H9 (cell line): ENCODE measurements around the gene NOA1. TPM values are rescaled to one million over a fixed set of nuclear protein-coding genes. Genes with fewer than 3 reads are reported as not detected.

Source experiments
- DNase-seq: peaks from one replicate; pipeline ENCODE4 v3.0.0-alpha.2; 2017
- H2AFZ ChIP-seq: one replicate; pipeline ENCODE4 v1.6.1; 2013; ENCODE audit warnings: mild to moderate bottlenecking, low read length, control low read depth, moderate library complexity
- H2AK5ac ChIP-seq: 2 replicates; pipeline ENCODE4 v1.6.1; 2013; ENCODE audit warnings: low read length, control low read depth, mixed read lengths; ENCODE audit not compliant: insufficient read length
- H2BK120ac ChIP-seq: one replicate; pipeline ENCODE4 v1.6.1; 2013; ENCODE audit warnings: low read depth, mild to moderate bottlenecking, low read length, control low read depth, inconsistent platforms; ENCODE audit not compliant: poor library complexity, severe bottlenecking
- H2BK12ac ChIP-seq: 2 replicates; pipeline ENCODE4 v1.6.1; 2013; ENCODE audit warnings: low read length, control low read depth, mixed read lengths, low read depth; ENCODE audit not compliant: insufficient read length
- H2BK15ac ChIP-seq: 2 replicates; pipeline ENCODE4 v1.6.1; 2013; ENCODE audit warnings: low read depth, low read length, control low read depth
- H2BK20ac ChIP-seq: one replicate; pipeline ENCODE4 v1.6.1; 2013; ENCODE audit warnings: low read depth, mild to moderate bottlenecking, low read length, control low read depth, inconsistent platforms; ENCODE audit not compliant: poor library complexity, severe bottlenecking
- H2BK5ac ChIP-seq: 2 replicates; pipeline ENCODE4 v1.6.1; 2013; ENCODE audit warnings: low read length, control low read depth, mixed read lengths; ENCODE audit not compliant: insufficient read length
- H3K14ac ChIP-seq: 2 replicates; pipeline ENCODE4 v1.6.1; 2013; ENCODE audit warnings: low read length, control low read depth; ENCODE audit not compliant: insufficient read depth
- H3K18ac ChIP-seq: 2 replicates; pipeline ENCODE4 v1.6.1; 2013; ENCODE audit warnings: low read depth, mild to moderate bottlenecking, mixed read lengths, low read length, control low read depth; ENCODE audit not compliant: insufficient read length
- H3K23ac ChIP-seq: 2 replicates; pipeline ENCODE4 v1.6.1; 2013; ENCODE audit warnings: low read length, control low read depth, mixed read lengths, low read depth; ENCODE audit not compliant: insufficient read length
- H3K23me2 ChIP-seq: 2 replicates; pipeline ENCODE4 v1.6.1; 2013; ENCODE audit warnings: low read depth, mild to moderate bottlenecking, mixed read lengths, low read length, control low read depth; ENCODE audit not compliant: insufficient read length, poor library complexity, severe bottlenecking
- H3K27ac ChIP-seq: 2 replicates; pipeline ENCODE4 v1.5.1; 2013; ENCODE audit warnings: low read length, control low read depth, mixed read lengths, low read depth; ENCODE audit not compliant: insufficient read length
- H3K27me3 ChIP-seq: 2 replicates; pipeline ENCODE4 v1.6.1; 2013; ENCODE audit warnings: low read length, control low read depth, inconsistent platforms; ENCODE audit not compliant: insufficient read depth
- H3K4ac ChIP-seq: 2 replicates; pipeline ENCODE4 v1.6.1; 2013; ENCODE audit warnings: low read depth, mild to moderate bottlenecking, control low read depth, inconsistent platforms, low read length, moderate library complexity
- H3K4me1 ChIP-seq: 2 replicates; pipeline ENCODE4 v1.6.1; 2013; ENCODE audit warnings: low read length, control low read depth, inconsistent platforms; ENCODE audit not compliant: insufficient read depth
- H3K4me2 ChIP-seq: 2 replicates; pipeline ENCODE4 v1.6.1; 2013; ENCODE audit warnings: low read length, control low read depth, mixed read lengths; ENCODE audit not compliant: insufficient read length, insufficient read depth
- H3K56ac ChIP-seq: 2 replicates; pipeline ENCODE4 v1.6.1; 2013; ENCODE audit warnings: low read depth, mild to moderate bottlenecking, mixed read lengths, low read length, control low read depth; ENCODE audit not compliant: insufficient read length
- H3K79me1 ChIP-seq: 2 replicates; pipeline ENCODE4 v1.6.1; 2013; ENCODE audit warnings: low read depth, mild to moderate bottlenecking, moderate library complexity, low read length, control low read depth, inconsistent platforms; ENCODE audit not compliant: insufficient read depth, poor library complexity, severe bottlenecking
- H3K79me2 ChIP-seq: 2 replicates; pipeline ENCODE4 v1.6.1; 2013; ENCODE audit warnings: low read length, control low read depth, inconsistent platforms; ENCODE audit not compliant: insufficient read depth
- H3K9ac ChIP-seq: 2 replicates; pipeline ENCODE4 v1.6.1; 2013; ENCODE audit warnings: low read length, control low read depth, mixed read lengths; ENCODE audit not compliant: insufficient read length; ENCODE audit errors: extremely low read depth
- H3K9me3 ChIP-seq: one replicate; pipeline ENCODE4 v1.6.1; 2013; ENCODE audit warnings: low read depth, low read length, inconsistent platforms; ENCODE audit not compliant: control insufficient read depth
- H3T11ph ChIP-seq: one replicate; pipeline ENCODE4 v1.6.1; 2013; ENCODE audit warnings: mild to moderate bottlenecking, low read length, control low read depth, inconsistent platforms
- H4K20me1 ChIP-seq: one replicate; pipeline ENCODE4 v1.6.1; 2013; ENCODE audit not compliant: control insufficient read depth, insufficient read length, insufficient read depth
- H4K5ac ChIP-seq: 2 replicates; pipeline ENCODE4 v1.6.1; 2013; ENCODE audit warnings: low read depth, mild to moderate bottlenecking, mixed read lengths, low read length, control low read depth; ENCODE audit not compliant: insufficient read length
- H4K8ac ChIP-seq: replicated peaks from 2 replicates; pipeline ENCODE4 v1.6.1; 2013; ENCODE audit warnings: low read length, control low read depth, mixed read lengths, low read depth; ENCODE audit not compliant: insufficient read length
- H4K91ac ChIP-seq: 2 replicates; pipeline ENCODE4 v1.6.1; 2013; ENCODE audit warnings: low read depth, mild to moderate bottlenecking, moderate library complexity, mixed read lengths, low read length, control low read depth; ENCODE audit not compliant: insufficient read length
- H3K27ac Mint-ChIP-seq, 3 experiments: 2 replicates in 2 of 3; 3 replicates in 1 of 3; pipeline ENCODE4 v1.8.0; 2020 to 2021; ENCODE audit warnings: mixed read lengths in 3 of 3, mild to moderate bottlenecking in 1 of 3, moderate library complexity in 1 of 3
- H3K27me3 Mint-ChIP-seq: 2 replicates; pipeline ENCODE4 v1.8.0; 2021; ENCODE audit warnings: low read depth, mild to moderate bottlenecking, moderate library complexity, mixed read lengths
- H3K36me3 Mint-ChIP-seq, 3 experiments: 2 replicates in 2 of 3; 3 replicates in 1 of 3; pipeline ENCODE4 v1.8.0; 2020 to 2021; ENCODE audit warnings: low read depth in 3 of 3, mixed read lengths in 3 of 3; ENCODE audit not compliant: insufficient read depth in 1 of 3
- H3K4me1 Mint-ChIP-seq, 2 experiments: 2 replicates each; pipeline ENCODE4 v1.8.0; 2020; ENCODE audit warnings: mixed read lengths in 2 of 2
- H3K4me3 Mint-ChIP-seq, 2 experiments: 2 replicates in 1 of 2; 3 replicates in 1 of 2; pipeline ENCODE4 v1.8.0; 2020 to 2021; ENCODE audit warnings: mild to moderate bottlenecking in 2 of 2, mixed read lengths in 2 of 2, moderate library complexity in 1 of 2
- H3K9me3 Mint-ChIP-seq, 2 experiments: 2 replicates in 1 of 2; 3 replicates in 1 of 2; pipeline ENCODE4 v1.8.0; 2020; ENCODE audit warnings: mild to moderate bottlenecking in 2 of 2, mixed read lengths in 2 of 2, moderate library complexity in 1 of 2
- WGBS: extraction: QIAGEN DNeasy Blood & Tissue Kit; methylation state at CpG from one replicate; pipeline ENCODE4 v1.1.7; 2013; ENCODE audit warnings: missing lambda C conversion rate, low lambda C conversion rate, mixed read lengths; ENCODE audit not compliant: insufficient read length; ENCODE audit errors: extremely low coverage; 5-methylcytosine and 5-hydroxymethylcytosine counted together
- total RNA-seq: library from RNA; stranded (reverse); gene quantifications from 2 replicates; pipeline ENCODE4 v1.2.1, GENCODE V29; 2021
- TF ChIP-seq, protein P1 (sequence below): fragments of 200-600 bp; sonication (generic); conservative IDR thresholded peaks from 3 replicates; pipeline ENCODE4 v1.8.0; 2021; ENCODE audit warnings: antibody characterized with exemption, mild to moderate bottlenecking

NOA1 gene
- total RNA-seq, 1 experiment from 2014 or later, result 22.8 TPM

DNA sequence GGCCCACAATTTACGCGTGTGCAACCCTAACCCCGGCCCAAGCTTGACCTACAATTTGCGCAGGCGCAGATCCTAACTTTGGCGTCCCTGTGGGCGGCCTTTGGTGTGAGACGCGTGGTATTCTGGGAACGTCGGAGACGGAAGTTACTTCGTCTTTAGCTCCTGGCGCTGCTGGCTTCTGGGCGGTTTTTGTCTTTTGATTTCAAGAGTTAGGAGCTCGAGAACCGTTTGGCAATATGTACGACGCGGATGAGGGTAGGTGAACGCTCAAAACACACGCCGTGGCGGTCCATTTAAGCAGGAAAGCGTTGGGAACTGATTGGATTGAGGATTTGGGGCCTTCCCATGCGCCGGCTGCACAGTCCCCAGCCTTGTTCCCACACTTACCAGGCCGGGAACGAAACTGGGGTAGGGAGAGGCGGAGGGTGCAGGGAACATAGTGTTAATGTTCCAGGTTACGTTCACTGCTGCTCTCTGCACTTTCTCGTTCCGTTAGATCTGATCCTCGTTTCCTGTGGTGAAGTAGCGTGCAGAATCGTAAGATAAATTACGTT is 1.4 kb upstream of the NOA1 start, which contains the start of gene POLR2B:
Gene POLR2B, plus strand, starts transcription at position 147 of the 554 bp plus-strand sequence. Its CDS starts 90 bp downstream, at position 237.
- H3K79me2 ChIP-seq, result peaks cover 48% of the 10 kb centered on the region; the same call in 1 of the 2 replicates
- H3K4me2 ChIP-seq, result peak within 1 kb of the TSS; percentile 92
- no CpG with 5 or more reads among the region's 37 CpGs for WGBS
- peak within 1 kb of the TSS; percentile 98 to 100 (median 99) for H3K27ac Mint-ChIP-seq
- H2AFZ ChIP-seq, result no peak within 1 kb of the TSS
- H3K23ac ChIP-seq, result no peak within 1 kb of the TSS
- H3K27ac ChIP-seq, result peak within 1 kb of the TSS; percentile 64
- H3K56ac ChIP-seq, result no peak within 1 kb of the TSS
- no peak within 1 kb of the TSS for H2AK5ac ChIP-seq
- no peak within 1 kb of the TSS for H3T11ph ChIP-seq
- H3K27me3 ChIP-seq, result no peaks in the 10 kb centered on the region
- no peaks in the 10 kb centered on the region for H3K9me3 ChIP-seq
- no peak within 1 kb of the TSS for H2BK15ac ChIP-seq
- H3K18ac ChIP-seq, result peak within 1 kb of the TSS; percentile 77
- H3K4me3 Mint-ChIP-seq, result peak within 1 kb of the TSS; percentile 100
- H4K5ac ChIP-seq, result peak within 1 kb of the TSS; percentile 15
- peaks cover 5 to 16% (median 11%) of the 10 kb centered on the region in 3 experiments for H3K36me3 Mint-ChIP-seq
- no peaks in the 10 kb centered on the region for H4K20me1 ChIP-seq
- peak; percentile 97 for DNase-seq
- H3K4ac ChIP-seq, result no peak within 1 kb of the TSS
- no peak within 1 kb of the TSS for H2BK12ac ChIP-seq
- H3K9me3 Mint-ChIP-seq, result no peaks in the 10 kb centered on the region; a peak in 2 of 5 replicates
- H3K27me3 Mint-ChIP-seq, result no peaks in the 10 kb centered on the region
- H2BK5ac ChIP-seq, result peak within 1 kb of the TSS; percentile 80
- H4K8ac ChIP-seq, result no peak within 1 kb of the TSS
- no peaks in the 10 kb centered on the region; the same call in 1 of the 2 replicates for H3K4me1 ChIP-seq
- no peak within 1 kb of the TSS for H4K91ac ChIP-seq
- peak within 1 kb of the TSS; percentile 93 for H3K9ac ChIP-seq
- H3K23me2 ChIP-seq, result peaks cover 11% of the 10 kb centered on the region
- peaks cover 17 to 19% of the 10 kb centered on the region in 2 experiments for H3K4me1 Mint-ChIP-seq
- H2BK20ac ChIP-seq, result no peak within 1 kb of the TSS
- no peaks in the 10 kb centered on the region for H3K79me1 ChIP-seq
- no peak within 1 kb of the TSS for H2BK120ac ChIP-seq
- H3K14ac ChIP-seq, result peak within 1 kb of the TSS; percentile 62; the same call in 1 of the 2 replicates
- TF ChIP-seq, protein P1, sequence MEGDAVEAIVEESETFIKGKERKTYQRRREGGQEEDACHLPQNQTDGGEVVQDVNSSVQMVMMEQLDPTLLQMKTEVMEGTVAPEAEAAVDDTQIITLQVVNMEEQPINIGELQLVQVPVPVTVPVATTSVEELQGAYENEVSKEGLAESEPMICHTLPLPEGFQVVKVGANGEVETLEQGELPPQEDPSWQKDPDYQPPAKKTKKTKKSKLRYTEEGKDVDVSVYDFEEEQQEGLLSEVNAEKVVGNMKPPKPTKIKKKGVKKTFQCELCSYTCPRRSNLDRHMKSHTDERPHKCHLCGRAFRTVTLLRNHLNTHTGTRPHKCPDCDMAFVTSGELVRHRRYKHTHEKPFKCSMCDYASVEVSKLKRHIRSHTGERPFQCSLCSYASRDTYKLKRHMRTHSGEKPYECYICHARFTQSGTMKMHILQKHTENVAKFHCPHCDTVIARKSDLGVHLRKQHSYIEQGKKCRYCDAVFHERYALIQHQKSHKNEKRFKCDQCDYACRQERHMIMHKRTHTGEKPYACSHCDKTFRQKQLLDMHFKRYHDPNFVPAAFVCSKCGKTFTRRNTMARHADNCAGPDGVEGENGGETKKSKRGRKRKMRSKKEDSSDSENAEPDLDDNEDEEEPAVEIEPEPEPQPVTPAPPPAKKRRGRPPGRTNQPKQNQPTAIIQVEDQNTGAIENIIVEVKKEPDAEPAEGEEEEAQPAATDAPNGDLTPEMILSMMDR, result no peak
